ENCODE measurements around the gene APOB. TPM values are rescaled to one million over a fixed set of nuclear protein-coding genes. Genes with fewer than 3 reads are reported as not detected.

Gene APOB
- total RNA-seq, 4 donors from 2014 or later = 1.5 to 38.6 (median 14.7) TPM

- TF ChIP-seq CTCF (IDR thresholded peaks at IDR 0.05; ENCODE audit: low read depth) = no peak
Measured at GRCh38 chr2:21055879-21056790, 12.3 kb upstream of the APOB start.

GRCh38 chr2:21055451-21055850 lies 11.6 kb upstream of the APOB start:
- TF ChIP-seq CTCF (IDR thresholded peaks at IDR 0.05; ENCODE audit: low read depth) = no peak

DNA sequence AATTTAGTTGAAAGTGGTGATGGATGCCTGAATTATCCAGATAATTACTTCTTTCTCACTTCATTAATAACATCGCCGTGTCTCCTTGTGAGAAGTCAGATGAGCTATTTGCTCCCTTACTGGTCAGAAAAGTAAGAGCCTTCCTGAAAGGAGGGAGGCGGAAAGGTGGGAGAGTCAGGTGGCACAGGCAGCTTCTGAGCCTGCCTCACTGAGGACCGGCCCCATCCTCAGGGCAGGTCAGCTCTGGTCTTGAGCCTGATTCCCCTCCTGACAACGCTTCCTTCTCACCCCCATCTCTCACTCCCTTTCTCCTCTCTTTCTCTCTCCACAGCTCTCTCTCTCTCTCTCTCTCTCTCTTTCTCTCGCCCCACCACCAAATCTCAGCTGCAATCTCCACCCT lies 10.1 kb upstream of the APOB start:
- no peak for TF ChIP-seq CTCF (IDR thresholded peaks at IDR 0.05; ENCODE audit: low read depth)

DNA sequence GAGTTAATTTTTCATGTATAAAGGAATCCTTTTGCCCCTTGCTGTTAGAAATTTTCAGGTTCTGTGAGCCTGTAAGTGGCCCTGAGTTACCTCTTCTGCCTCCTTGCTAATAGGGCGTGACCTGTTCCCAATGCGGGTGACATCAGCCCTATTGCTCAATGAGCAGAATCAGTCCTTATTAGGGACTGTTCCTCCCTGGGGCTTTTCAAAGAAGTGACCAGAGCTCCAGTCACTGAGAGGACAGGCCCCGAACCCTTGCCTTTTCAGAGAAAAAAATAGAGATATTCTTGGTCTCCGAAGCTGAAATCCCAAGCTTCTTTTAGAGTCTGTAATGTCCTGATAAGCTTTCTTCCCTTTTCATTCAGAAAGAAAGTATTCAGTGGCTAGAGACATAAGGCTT lies 8.2 kb upstream of the APOB start:
- TF ChIP-seq CTCF (IDR thresholded peaks at IDR 0.05; ENCODE audit: low read depth) = no peak

GRCh38 chr2:21050164-21050563 lies 6.3 kb upstream of the APOB start:
- no peak for TF ChIP-seq CTCF (IDR thresholded peaks at IDR 0.05; ENCODE audit: low read depth)

DNA sequence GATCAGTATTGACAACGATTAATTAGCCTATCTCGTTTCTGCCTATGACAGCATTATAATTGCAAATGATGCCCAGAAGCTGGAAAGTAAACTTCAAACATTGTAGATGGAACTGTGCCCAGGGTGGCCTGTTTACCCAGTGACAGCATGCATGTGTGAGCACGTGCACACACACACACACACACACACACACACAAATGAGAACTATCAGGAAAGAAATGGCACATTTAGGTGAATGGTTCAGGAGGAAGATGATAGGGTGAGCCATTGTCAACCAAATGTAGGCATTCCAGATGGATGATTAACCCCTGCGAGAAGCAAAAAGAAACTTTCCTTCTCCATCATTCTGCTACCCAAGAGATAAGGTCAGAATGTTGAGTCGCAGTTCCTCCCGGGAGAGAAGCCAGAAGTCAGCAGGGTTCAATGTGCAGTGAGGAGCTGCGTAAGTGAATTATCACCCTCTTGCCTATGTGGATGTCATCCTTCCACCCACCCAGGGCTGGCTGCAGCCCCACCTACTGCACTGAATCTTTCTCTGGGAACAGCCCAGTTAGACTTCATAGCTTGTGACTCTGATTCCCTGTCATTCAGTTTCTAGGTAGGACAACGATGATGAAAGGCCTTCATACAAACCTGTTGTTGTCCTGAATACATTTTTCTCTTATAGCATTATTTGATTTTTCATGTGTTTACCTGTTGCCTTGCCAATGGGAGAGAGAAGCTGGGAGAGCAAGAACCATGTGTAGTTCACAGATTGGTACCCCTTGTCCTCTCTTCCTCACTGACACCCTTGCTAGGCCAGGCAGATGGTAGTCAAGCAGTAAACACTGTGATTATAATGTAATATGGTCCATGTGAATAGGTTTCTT lies 3.5 kb upstream of the APOB start:
- no peak for TF ChIP-seq CTCF (IDR thresholded peaks at IDR 0.05; ENCODE audit: low read depth)

DNA sequence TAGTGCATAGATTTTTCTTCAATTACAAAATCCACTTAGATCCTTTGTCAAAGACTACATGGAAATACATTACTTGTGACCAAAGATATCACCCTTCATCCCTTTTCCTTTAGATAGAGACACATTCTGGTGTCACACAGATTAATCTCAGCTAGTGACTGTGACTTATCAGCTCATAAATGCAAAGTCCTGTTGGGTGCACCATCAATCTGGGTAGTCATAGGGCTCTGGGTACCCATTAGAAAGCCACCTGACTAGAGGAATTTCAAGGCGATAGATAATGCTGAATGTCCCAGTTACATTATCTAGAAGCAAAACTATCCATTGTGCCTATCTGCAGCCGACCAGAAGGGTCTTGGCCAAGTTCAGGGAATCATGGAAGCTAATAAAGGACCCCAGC lies 2.6 kb upstream of the APOB start:
- no peak for TF ChIP-seq CTCF (IDR thresholded peaks at IDR 0.05; ENCODE audit: low read depth)

All from subcutaneous adipose tissue (tissue), 4 donors.